ENCODE measurements around the gene ZNF514. TPM values are rescaled to one million over a fixed set of nuclear protein-coding genes. Genes with fewer than 3 reads are reported as not detected.

The ZNF514 gene
- polyA plus RNA-seq, 6 donors from 2014 or later = 6.7 to 11.2 (median 8.9) TPM

- no peaks in the 10 kb centered on the region for H3K9me3 Mint-ChIP-seq
- H3K27ac Mint-ChIP-seq = peak overlapping the region; percentile 97 to 99 (median 98)
- DNase-seq (no peak), ATAC-seq (ENCODE audit: low read depth in 2 of 2) (peak in 1 of 2 donors; percentile 1)
- peak overlapping the region; percentile 99 to 100 (median 100) for H3K4me3 Mint-ChIP-seq
- peaks cover 19 to 37% (median 25%) of the 10 kb centered on the region in 3 donors for H3K4me1 Mint-ChIP-seq
- H3K27me3 Mint-ChIP-seq = no peaks in the 10 kb centered on the region
- no peaks in the 10 kb centered on the region for H3K36me3 Mint-ChIP-seq
Observed at GRCh38 chr2:95166065-95166763, 6.6 kb upstream of the ZNF514 start.

GRCh38 chr2:95165371-95166064 lies 5.9 kb upstream of the ZNF514 start, which contains the start of gene ZNF2:
Gene ZNF2, plus strand, starts transcription at chr2:95165809. Its CDS starts 10,418 bp downstream, at chr2:95176227.
- Mint-ChIP-seq H3K4me3 (peak within 1 kb of the TSS; percentile 99 to 100 (median 100)), H3K27ac (peak within 1 kb of the TSS; percentile 97 to 99 (median 98)), H3K36me3 (no peaks in the 10 kb centered on the region), H3K4me1 (peaks cover 19 to 37% (median 25%) of the 10 kb centered on the region in 3 donors), H3K27me3 (no peaks in the 10 kb centered on the region), H3K9me3 (no peaks in the 10 kb centered on the region)
- ATAC-seq (ENCODE audit: low read depth in 2 of 2) = peak; percentile 94 to 95
- peak; percentile 95 for DNase-seq

- no peaks in the 10 kb centered on the region for H3K9me3 Mint-ChIP-seq
- H3K27me3 Mint-ChIP-seq = no peaks in the 10 kb centered on the region
- H3K27ac Mint-ChIP-seq = peak overlapping the region; percentile 97 to 99 (median 98)
- peak overlapping the region; percentile 99 to 100 (median 100) for H3K4me3 Mint-ChIP-seq
- DNase-seq (no peak), ATAC-seq (ENCODE audit: low read depth in 2 of 2) (peak; percentile 9 to 13)
- peaks cover 19 to 42% (median 28%) of the 10 kb centered on the region in 3 donors for H3K4me1 Mint-ChIP-seq
- no peaks in the 10 kb centered on the region for H3K36me3 Mint-ChIP-seq
Observed at GRCh38 chr2:95165030-95165370, 5.4 kb upstream of the ZNF514 start.

GRCh38 chr2:95158891-95159619 lies 593 bp downstream of the ZNF514 start:
- H3K4me3 Mint-ChIP-seq = peak overlapping the region; percentile 80 to 92 (median 87)
- H3K36me3 Mint-ChIP-seq = peaks cover 13 to 27% of the 10 kb centered on the region in 2 donors
- ATAC-seq (ENCODE audit: low read depth in 2 of 2) = peak; percentile 55 to 68
- H3K4me1 Mint-ChIP-seq = peaks cover 7 to 21% (median 14%) of the 10 kb centered on the region in 3 donors
- peak; percentile 7 for DNase-seq
- H3K27ac Mint-ChIP-seq = peak overlapping the region in 1 of 6 donors; percentile 57
- peaks cover 0 to 14% (median 3%) of the 10 kb centered on the region in 7 donors for H3K9me3 Mint-ChIP-seq
- no peaks in the 10 kb centered on the region for H3K27me3 Mint-ChIP-seq

GRCh38 chr2:95158441-95158840 lies 1.2 kb downstream of the ZNF514 start:
- Mint-ChIP-seq H3K27ac (peak overlapping the region in 2 of 6 donors; percentile 24 to 72), H3K9me3 (peaks cover 0 to 14% (median 8%) of the 10 kb centered on the region in 7 donors), H3K4me3 (peak overlapping the region; percentile 61 to 92 (median 84)), H3K36me3 (peaks cover 16 to 30% of the 10 kb centered on the region in 2 donors), H3K4me1 (peaks cover 7 to 18% (median 14%) of the 10 kb centered on the region in 3 donors), H3K27me3 (no peaks in the 10 kb centered on the region)
- ATAC-seq (ENCODE audit: low read depth in 2 of 2) = no peak
- no peak for DNase-seq

GRCh38 chr2:95149397-95149984 lies 10.2 kb downstream of the ZNF514 start:
- Mint-ChIP-seq H3K36me3 (peaks cover 68 to 80% of the 10 kb centered on the region in 2 donors), H3K4me3 (no peak overlapping the region), H3K4me1 (peaks cover 0 to 11% (median 0%) of the 10 kb centered on the region in 3 donors), H3K27me3 (no peaks in the 10 kb centered on the region), H3K27ac (no peak overlapping the region), H3K9me3 (peaks cover 29 to 88% (median 82%) of the 10 kb centered on the region in 7 donors)
- ATAC-seq (ENCODE audit: low read depth in 2 of 2) = no peak
- DNase-seq = no peak

GRCh38 chr2:95143838-95144237 lies 15.8 kb downstream of the ZNF514 start:
- Mint-ChIP-seq H3K27me3 (no peaks in the 10 kb centered on the region), H3K4me1 (peaks cover 0 to 8% (median 0%) of the 10 kb centered on the region in 3 donors), H3K4me3 (no peak overlapping the region), H3K36me3 (peaks cover 32 to 51% of the 10 kb centered on the region in 2 donors), H3K27ac (no peak overlapping the region), H3K9me3 (peaks cover 20 to 97% (median 73%) of the 10 kb centered on the region in 7 donors)
- no peak for DNase-seq
- ATAC-seq (ENCODE audit: low read depth in 2 of 2) = no peak

- Mint-ChIP-seq H3K9me3 (peaks cover 13 to 71% (median 37%) of the 10 kb centered on the region in 7 donors), H3K36me3 (peaks cover 18 to 26% of the 10 kb centered on the region in 2 donors), H3K27me3 (no peaks in the 10 kb centered on the region), H3K4me3 (no peak overlapping the region), H3K27ac (no peak overlapping the region), H3K4me1 (no peaks in the 10 kb centered on the region)
- DNase-seq = no peak
- ATAC-seq (ENCODE audit: low read depth in 2 of 2) = no peak
Observed at GRCh38 chr2:95138702-95139101, 20.9 kb downstream of the ZNF514 start.

GRCh38 chr2:95122197-95122551 lies 37.5 kb downstream of the ZNF514 start:
- peak overlapping the region; percentile 92 to 98 (median 94) for H3K4me3 Mint-ChIP-seq
- ATAC-seq (ENCODE audit: low read depth in 2 of 2) = no peak

GRCh38 chr2:95121407-95122196 lies 38.0 kb downstream of the ZNF514 start, which contains the start of gene MRPS5:
Gene MRPS5, minus strand, starts transcription at chr2:95121808. Its CDS starts 17 bp downstream, at chr2:95121791.
- Mint-ChIP-seq H3K27me3 (peaks cover 0 to 3% (median 0%) of the 10 kb centered on the region in 3 donors), H3K9me3 (no peaks in the 10 kb centered on the region), H3K36me3 (peaks cover 0 to 4% of the 10 kb centered on the region in 2 donors), H3K27ac (peak within 1 kb of the TSS; percentile 72 to 96 (median 90)), H3K4me1 (peaks cover 36 to 42% (median 40%) of the 10 kb centered on the region in 3 donors), H3K4me3 (peak within 1 kb of the TSS; percentile 92 to 98 (median 94))
- ATAC-seq (ENCODE audit: low read depth in 2 of 2) (peak; percentile 89 to 92), DNase-seq (peak; percentile 85)

More at GRCh38 chr2:95122197-95122551, 37.5 kb downstream of the ZNF514 start:
- Mint-ChIP-seq H3K27me3 (peaks cover 0 to 6% (median 0%) of the 10 kb centered on the region in 3 donors), H3K9me3 (no peaks in the 10 kb centered on the region), H3K36me3 (peaks cover 0 to 2% of the 10 kb centered on the region in 2 donors), H3K27ac (peak overlapping the region in 4 of 6 donors; percentile 81 to 94 (median 90)), H3K4me1 (peaks cover 35 to 42% (median 40%) of the 10 kb centered on the region in 3 donors)
- DNase-seq = no peak

GRCh38 chr2:95121093-95121406 lies 38.6 kb downstream of the ZNF514 start:
- Mint-ChIP-seq H3K9me3 (no peaks in the 10 kb centered on the region), H3K27ac (peak overlapping the region; percentile 72 to 96 (median 90)), H3K36me3 (peaks cover 0 to 4% of the 10 kb centered on the region in 2 donors), H3K4me1 (peaks cover 36 to 42% (median 40%) of the 10 kb centered on the region in 3 donors), H3K4me3 (peak overlapping the region; percentile 92 to 98 (median 94)), H3K27me3 (no peaks in the 10 kb centered on the region)
- no peak for DNase-seq
- ATAC-seq (ENCODE audit: low read depth in 2 of 2) = no peak

- H3K27ac Mint-ChIP-seq = peak overlapping the region in 2 of 6 donors; percentile 18 to 22
- peak overlapping the region in 1 of 8 donors; percentile 75 for H3K4me3 Mint-ChIP-seq
- DNase-seq = peak; percentile 35
Observed at GRCh38 chr2:95115418-95115817, 44.2 kb downstream of the ZNF514 start.

More at GRCh38 chr2:95115418-95115817, 44.2 kb downstream of the ZNF514 start:
- Mint-ChIP-seq H3K9me3 (no peaks in the 10 kb centered on the region), H3K4me1 (peaks cover 19 to 35% (median 24%) of the 10 kb centered on the region in 3 donors), H3K27me3 (no peaks in the 10 kb centered on the region), H3K36me3 (peaks cover 8 to 9% of the 10 kb centered on the region in 2 donors)
- peak; percentile 77 to 89 for ATAC-seq (ENCODE audit: low read depth in 2 of 2)
